HG02840 (cell line): ENCODE results near the gene SURF4.
A peak's percentile ranks its signal among the peaks of the same experiment; 100 is the strongest.

Experiments used
- ATAC-seq: cut with Tn5 transposase; IDR thresholded peaks from one replicate; pipeline ENCODE4 v1.9.1; 2021; ENCODE audit warnings: mild to moderate bottlenecking, moderate library complexity, moderate number of reproducible peaks; ENCODE audit not compliant: unreplicated experiment, low FRiP score

SURF4 gene

GRCh38 chr9:133356391-133357091 lies 19.3 kb downstream of the SURF4 start, which contains the start of the genes SURF1 and SURF2:
Gene SURF1 (minus strand): TSS chr9:133356487. CDS start chr9:133356453, 34 bp downstream.
Gene SURF2 (plus strand): TSS chr9:133356550. CDS start chr9:133356593, 43 bp downstream.
- no peak for ATAC-seq

GRCh38 chr9:133355881-133356357 lies 19.9 kb downstream of the SURF4 start:
- ATAC-seq: no peak

- ATAC-seq: no peak
Measured at GRCh38 chr9:133354766-133355165, 21.1 kb downstream of the SURF4 start.

- ATAC-seq: no peak
Measured at GRCh38 chr9:133353548-133353947, 22.3 kb downstream of the SURF4 start.

- no peak for ATAC-seq
Measured at GRCh38 chr9:133352635-133353340, 23.1 kb downstream of the SURF4 start.

GRCh38 chr9:133351908-133352634 lies 23.8 kb downstream of the SURF4 start:
- no peak for ATAC-seq

- no peak for ATAC-seq
Measured at GRCh38 chr9:133351526-133351907, 24.3 kb downstream of the SURF4 start.

- no peak for ATAC-seq
Measured at GRCh38 chr9:133349965-133350616, 25.8 kb downstream of the SURF4 start.

- no peak for ATAC-seq
Measured at GRCh38 chr9:133348718-133349573, 26.9 kb downstream of the SURF4 start.

- ATAC-seq: peak; percentile 84
Measured at GRCh38 chr9:133347985-133348717, 27.7 kb downstream of the SURF4 start, which contains the start of the genes MED22 and RPL7A. Gene MED22 (minus strand): TSS chr9:133348131. CDS start chr9:133346662, 1,469 bp downstream. Gene RPL7A (plus strand): TSS chr9:133348218. CDS start chr9:133348244, 26 bp downstream.

- peak; percentile 24 for ATAC-seq
Measured at GRCh38 chr9:133347515-133347984, 28.3 kb downstream of the SURF4 start.

GRCh38 chr9:133346021-133346785 lies 29.7 kb downstream of the SURF4 start:
- no peak for ATAC-seq

- ATAC-seq: no peak
Measured at GRCh38 chr9:133345596-133345995, 30.3 kb downstream of the SURF4 start.

GRCh38 chr9:133344979-133345378 lies 30.9 kb downstream of the SURF4 start:
- ATAC-seq: no peak

GRCh38 chr9:133344071-133344470 lies 31.8 kb downstream of the SURF4 start:
- ATAC-seq: no peak

GRCh38 chr9:133342570-133342969 lies 33.3 kb downstream of the SURF4 start:
- ATAC-seq: no peak

- ATAC-seq: no peak
Measured at GRCh38 chr9:133342069-133342406, 33.8 kb downstream of the SURF4 start.
